Stimulated activated CD4-positive, alpha-beta T cell treated with anti-CD3 and anti-CD28 coated beads, Interleukin-4, amount 100 ng/mL, for 48 hours (primary cell): ENCODE results near the gene PRADC1.
"Not testable (repeated sequence)": the region's sequence is repeated elsewhere in the genome, so short reads cannot be mapped to it uniquely, and the experiment has no call there.

Source experiments
- DNase-seq, 2 donors: peaks; one replicate each; pipeline ENCODE4 v3.0.0-alpha.2; 2020; ENCODE audit warnings: low read depth in 2 of 2

PRADC1 gene

DNA sequence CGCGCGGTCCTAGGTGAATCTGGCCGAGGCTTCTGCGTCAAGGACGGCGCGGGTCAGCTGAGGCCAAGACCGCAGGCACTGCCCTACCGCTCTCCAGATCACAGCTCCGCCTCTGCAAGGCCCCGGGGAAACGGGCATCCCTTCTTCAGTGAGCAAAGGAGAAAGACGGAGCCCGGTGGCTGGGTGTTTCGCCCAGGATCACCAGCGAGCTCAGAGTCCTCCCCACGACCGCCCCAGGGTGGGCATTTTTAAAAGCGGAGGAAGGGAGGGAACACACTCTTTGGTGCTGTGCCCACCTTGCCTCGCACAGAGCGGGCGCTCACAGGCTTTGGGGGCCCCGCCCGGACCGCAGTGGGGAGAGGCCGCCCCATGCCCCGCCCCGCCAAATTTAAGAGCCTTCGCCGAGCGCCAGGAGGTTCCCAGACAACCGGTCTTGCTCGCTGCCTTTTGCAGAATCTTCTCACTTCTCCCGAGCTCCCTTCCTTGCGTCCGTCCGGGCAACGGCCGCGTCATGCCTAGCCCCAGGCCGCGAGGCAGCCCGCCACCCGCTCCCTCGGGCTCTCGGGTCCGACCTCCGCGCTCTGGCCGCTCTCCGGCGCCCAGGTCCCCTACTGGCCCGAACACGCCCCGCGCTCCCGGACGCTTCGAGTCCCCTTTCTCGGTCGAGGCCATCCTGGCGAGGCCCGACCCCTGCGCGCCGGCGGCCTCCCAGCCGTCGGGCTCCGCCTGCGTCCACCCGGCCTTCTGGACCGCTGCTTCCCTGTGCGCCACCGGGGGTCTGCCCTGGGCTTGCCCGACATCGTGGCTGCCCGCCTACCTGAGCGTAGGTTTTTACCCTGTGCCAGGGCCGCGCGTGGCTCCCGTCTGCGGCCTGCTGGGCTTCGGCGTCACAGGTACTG is 30.6 kb downstream of the PRADC1 start, which contains the start of gene NOTO:
Gene NOTO, plus strand, starts transcription at position 419 of the 899 bp plus-strand sequence. Its CDS starts 93 bp downstream, at position 512.
- DNase-seq, result no peak

DNA sequence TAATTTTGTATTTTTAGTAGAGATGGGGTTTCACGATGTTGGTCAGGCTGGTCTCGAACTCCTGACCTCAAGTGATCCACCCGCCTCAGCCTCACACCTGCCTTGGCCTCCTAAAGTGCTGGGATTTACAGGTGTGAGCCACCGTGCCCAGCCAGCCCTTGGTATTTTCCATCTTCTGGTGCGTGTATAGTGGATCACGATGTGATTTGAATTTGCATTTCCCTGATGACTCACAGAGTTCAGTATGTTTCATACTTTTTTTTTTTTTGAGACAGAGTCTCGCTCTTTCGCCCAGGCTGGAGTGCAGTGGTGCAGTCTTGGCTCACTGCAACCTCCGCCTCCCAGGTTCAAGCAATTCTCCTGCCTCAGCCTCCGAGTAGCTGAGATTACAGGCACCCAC is 32.8 kb downstream of the PRADC1 start:
- DNase-seq, result not testable (repeated sequence)

DNA sequence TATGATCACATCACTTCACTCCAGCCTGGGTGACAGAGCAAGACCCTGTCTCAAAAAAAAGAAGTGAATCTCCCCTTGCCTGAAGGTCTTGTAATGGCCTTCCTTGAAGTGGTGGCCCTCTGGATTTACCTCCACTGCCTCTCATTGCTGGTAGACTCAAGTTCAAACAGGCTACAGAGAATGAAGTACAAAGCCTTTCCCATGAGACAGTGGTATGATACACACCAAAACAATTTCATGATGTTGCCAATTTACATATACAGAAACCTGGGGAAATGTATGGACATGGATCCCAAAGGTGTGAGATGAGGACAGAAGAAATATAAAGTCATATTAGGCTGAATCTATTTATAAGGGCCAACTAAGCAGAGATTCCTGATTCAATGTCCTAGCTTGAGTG is 35.5 kb downstream of the PRADC1 start:
- DNase-seq, result no peak

DNA sequence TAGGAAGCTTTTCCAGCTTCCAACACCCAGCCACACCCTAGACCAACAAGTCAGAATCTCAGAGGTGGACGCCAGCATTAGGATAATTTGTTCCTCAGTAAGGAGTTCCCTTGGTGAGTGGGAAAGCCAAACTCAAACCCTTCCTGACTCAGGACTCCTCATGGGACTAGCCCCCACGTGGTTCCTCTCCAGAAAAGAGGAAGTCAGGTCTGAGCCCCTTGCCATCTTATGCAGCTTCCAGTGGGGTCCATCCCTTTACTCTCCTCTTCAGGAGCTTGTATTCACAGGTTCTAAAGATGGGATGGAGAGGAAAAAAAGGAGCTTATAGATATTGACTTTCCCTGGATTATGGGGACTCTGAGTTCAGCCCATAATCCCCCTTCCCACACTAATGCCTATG is 45.5 kb downstream of the PRADC1 start:
- DNase-seq, result no peak

DNA sequence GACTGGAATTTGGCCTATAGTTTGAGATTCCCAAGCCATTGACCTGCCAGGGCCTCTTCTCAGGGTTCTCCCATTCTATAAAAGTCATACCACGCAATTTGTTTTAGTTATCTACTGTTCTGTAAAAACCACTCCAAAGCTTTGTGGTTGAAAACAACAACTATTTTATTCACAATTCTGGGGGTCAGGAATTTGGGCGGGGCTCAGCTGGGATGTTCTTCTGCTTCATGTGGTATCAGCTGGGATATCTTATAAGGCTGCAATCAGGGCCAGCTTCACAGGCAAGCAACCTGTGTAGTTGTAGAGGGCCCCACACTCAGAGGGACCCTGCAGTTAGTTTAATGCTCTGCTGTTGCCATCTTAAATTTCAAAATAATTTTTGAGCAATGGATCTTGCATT is 47.1 kb downstream of the PRADC1 start:
- DNase-seq, result no peak
